Endodermal cell (in vitro differentiated cells): Measurements from ENCODE around the gene PIEZO2. TPM values are rescaled to one million over a fixed set of nuclear protein-coding genes. Genes with fewer than 3 reads are reported as not detected.

Experiments used
- DNase-seq: peaks from one replicate; pipeline ENCODE4 v3.0.0-alpha.2; 2017
- H3K27ac ChIP-seq: 2 replicates; pipeline ENCODE4 v1.5.1; 2013; ENCODE audit warnings: mild to moderate bottlenecking, low read depth, low read length, moderate library complexity
- H3K27me3 ChIP-seq: 2 replicates; pipeline ENCODE4 v1.6.1; 2013; ENCODE audit warnings: mild to moderate bottlenecking, low read length, moderate library complexity; ENCODE audit not compliant: insufficient read depth, control insufficient read depth, poor library complexity, severe bottlenecking
- H3K36me3 ChIP-seq: 2 replicates; pipeline ENCODE4 v1.7.0; 2013; ENCODE audit warnings: mild to moderate bottlenecking, low read length, moderate library complexity; ENCODE audit not compliant: control insufficient read depth, insufficient read depth
- H3K4me1 ChIP-seq: one replicate; pipeline ENCODE4 v1.7.0; 2013; ENCODE audit warnings: low read length; ENCODE audit not compliant: control insufficient read depth, insufficient read depth
- H3K4me3 ChIP-seq: 2 replicates; pipeline ENCODE4 v1.5.1; 2013; ENCODE audit warnings: mild to moderate bottlenecking, low read length, moderate library complexity
- H3K9ac ChIP-seq: 2 replicates; pipeline ENCODE4 v1.6.1; 2013; ENCODE audit warnings: mild to moderate bottlenecking, low read length, moderate library complexity; ENCODE audit not compliant: poor library complexity, severe bottlenecking; ENCODE audit errors: extremely low read depth
- H3K9me3 ChIP-seq: 2 replicates; pipeline ENCODE4 v1.6.1; 2013; ENCODE audit warnings: mild to moderate bottlenecking, low read length, moderate library complexity; ENCODE audit not compliant: control insufficient read depth
- H3K27ac Mint-ChIP-seq: 2 replicates; pipeline ENCODE4 v1.8.0; 2020; ENCODE audit warnings: mixed read lengths
- H3K27me3 Mint-ChIP-seq: 2 replicates; pipeline ENCODE4 v1.8.0; 2021; ENCODE audit warnings: mild to moderate bottlenecking, mixed read lengths; ENCODE audit not compliant: insufficient read depth
- H3K36me3 Mint-ChIP-seq: 2 replicates; pipeline ENCODE4 v1.8.0; 2020; ENCODE audit warnings: low read depth, mixed read lengths
- H3K4me1 Mint-ChIP-seq: 2 replicates; pipeline ENCODE4 v1.8.0; 2020; ENCODE audit warnings: mixed read lengths
- H3K4me3 Mint-ChIP-seq: 2 replicates; pipeline ENCODE4 v1.8.0; 2020; ENCODE audit warnings: mild to moderate bottlenecking, moderate library complexity, mixed read lengths
- H3K9me3 Mint-ChIP-seq: 2 replicates; pipeline ENCODE4 v1.8.0; 2020; ENCODE audit warnings: mild to moderate bottlenecking, mixed read lengths
- CTCF ChIP-seq: fragments of 200-600 bp; sonication (generic); conservative IDR thresholded peaks from 2 replicates; pipeline ENCODE4 v1.5.0; 2021; ENCODE audit warnings: antibody characterized with exemption, mild to moderate bottlenecking
- WGBS, 2 experiments: methylation state at CpG; one replicate each; pipeline versions ENCODE4 v1.1.5 to v1.1.7; 2013; ENCODE audit warnings: missing lambda C conversion rate in 2 of 2, mixed read lengths in 1 of 2; ENCODE audit not compliant: insufficient coverage in 1 of 2, insufficient read length in 1 of 2; 5-methylcytosine and 5-hydroxymethylcytosine counted together
- total RNA-seq, 2 donors: library from RNA; stranded (reverse); fragmentation: NEBNext Ultra II Directional in 1 of 2; extraction: Animal tissue kit (Norgen Biotek cat#: 25700) in 1 of 2; gene quantifications; 2 replicates in 1 of 2; 3 replicates in 1 of 2; pipeline ENCODE4 v1.2.1, GENCODE V29; 2021

The PIEZO2 gene
- total RNA-seq, 2 donors from 2014 or later: 7.3 to 12.1 TPM

- peaks cover 8% of the 10 kb centered on the region for H3K36me3 ChIP-seq
- H3K9ac ChIP-seq: no peak overlapping the region
- Mint-ChIP-seq H3K27me3 (no peaks in the 10 kb centered on the region), H3K9me3 (no peaks in the 10 kb centered on the region), H3K27ac (no peak overlapping the region), H3K4me3 (no peak overlapping the region), H3K4me1 (no peaks in the 10 kb centered on the region), H3K36me3 (no peaks in the 10 kb centered on the region)
- WGBS, 2 experiments: 96 to 100% methylated on average over 5 to 10 of the region's 10 CpGs
- H3K9me3 ChIP-seq: no peaks in the 10 kb centered on the region
- H3K27me3 ChIP-seq: no peaks in the 10 kb centered on the region
- H3K4me1 ChIP-seq: no peaks in the 10 kb centered on the region
- no peak for DNase-seq
- no peak overlapping the region for H3K4me3 ChIP-seq
- TF ChIP-seq CTCF: no peak
- H3K27ac ChIP-seq: no peak overlapping the region
Observed at GRCh38 chr18:10973567-10974203, 175.7 kb downstream of the PIEZO2 start.

- DNase-seq: no peak
- no peaks in the 10 kb centered on the region for H3K36me3 Mint-ChIP-seq
- Histone ChIP-seq H3K36me3 (peaks cover 4% of the 10 kb centered on the region), H3K9me3 (peaks cover 5% of the 10 kb centered on the region), H3K9ac (no peak overlapping the region), H3K27me3 (no peaks in the 10 kb centered on the region), H3K4me1 (no peaks in the 10 kb centered on the region), H3K4me3 (no peak overlapping the region), H3K27ac (no peak overlapping the region)
- 99% methylated on average over 4 of the region's 4 CpGs; no CpG with 5 or more reads in 1 of the 2 experiments for WGBS, 2 experiments
- no peak overlapping the region for H3K27ac Mint-ChIP-seq
- H3K27me3 Mint-ChIP-seq: no peaks in the 10 kb centered on the region
- H3K9me3 Mint-ChIP-seq: peaks cover 10% of the 10 kb centered on the region
- H3K4me1 Mint-ChIP-seq: no peaks in the 10 kb centered on the region
- no peak overlapping the region for H3K4me3 Mint-ChIP-seq
- no peak for TF ChIP-seq CTCF
Observed at GRCh38 chr18:10971717-10972116, 177.7 kb downstream of the PIEZO2 start.

GRCh38 chr18:10965119-10965518 is 184.2 kb downstream of the PIEZO2 start:
- Histone ChIP-seq H3K27ac (no peak overlapping the region), H3K4me3 (no peak overlapping the region), H3K36me3 (no peaks in the 10 kb centered on the region), H3K9me3 (peaks cover 5% of the 10 kb centered on the region), H3K27me3 (no peaks in the 10 kb centered on the region), H3K9ac (no peak overlapping the region), H3K4me1 (no peaks in the 10 kb centered on the region)
- Mint-ChIP-seq H3K36me3 (no peaks in the 10 kb centered on the region), H3K4me1 (no peaks in the 10 kb centered on the region), H3K9me3 (peaks cover 10% of the 10 kb centered on the region), H3K27me3 (no peaks in the 10 kb centered on the region), H3K27ac (no peak overlapping the region), H3K4me3 (no peak overlapping the region)
- DNase-seq: no peak
- 84% methylated on average over 2 of the region's 2 CpGs; no CpG with 5 or more reads in 1 of the 2 experiments for whole genome bisulfite sequencing, 2 experiments
- TF ChIP-seq CTCF: no peak
